Neuron (in vitro differentiated cells): ENCODE measurements around the gene FANCL.
"Not testable (repeated sequence)": the region's sequence is repeated elsewhere in the genome, so short reads cannot be mapped to it uniquely, and the experiment has no call there.

Experiments used
- H2AFZ ChIP-seq: one replicate; pipeline ENCODE4 v1.6.1; 2013; ENCODE audit warnings: low read depth, mild to moderate bottlenecking, inconsistent platforms, low read length, moderate library complexity
- H3K27me3 ChIP-seq: one replicate; pipeline ENCODE4 v1.6.1; 2013; ENCODE audit warnings: low read length; ENCODE audit not compliant: insufficient read depth
- H3K36me3 ChIP-seq: one replicate; pipeline ENCODE4 v1.6.1; 2013; ENCODE audit warnings: low read length; ENCODE audit not compliant: insufficient read depth
- H3K4me1 ChIP-seq: one replicate; pipeline ENCODE4 v1.6.1; 2013; ENCODE audit warnings: low read length; ENCODE audit not compliant: insufficient read depth
- H3K4me3 ChIP-seq: 2 replicates; pipeline ENCODE4 v1.5.1; 2013; ENCODE audit warnings: mild to moderate bottlenecking, low read length, moderate library complexity
- H3K9me3 ChIP-seq: one replicate; pipeline ENCODE4 v1.6.1; 2013; ENCODE audit warnings: low read length

Gene FANCL

GRCh38 chr2:58235984-58236383, 5.1 kb downstream of the FANCL start:
- Histone ChIP-seq H3K9me3 (no peaks in the 10 kb centered on the region), H3K4me3 (no peak overlapping the region), H2AFZ (no peak overlapping the region)

GRCh38 chr2:58235170-58235569, 6.0 kb downstream of the FANCL start:
- H3K4me1 ChIP-seq, result peaks cover 16% of the 10 kb centered on the region

More at GRCh38 chr2:58235984-58236383, 5.1 kb downstream of the FANCL start:
- Histone ChIP-seq H3K36me3 (no peaks in the 10 kb centered on the region), H3K27me3 (no peaks in the 10 kb centered on the region), H3K4me1 (peaks cover 18% of the 10 kb centered on the region)

GRCh38 chr2:58228299-58228698, 12.8 kb downstream of the FANCL start:
- Histone ChIP-seq H2AFZ (no peak overlapping the region), H3K36me3 (peaks cover 20% of the 10 kb centered on the region), H3K27me3 (no peaks in the 10 kb centered on the region), H3K4me3 (no peak overlapping the region), H3K4me1 (no peaks in the 10 kb centered on the region), H3K9me3 (no peaks in the 10 kb centered on the region)

More at GRCh38 chr2:58235170-58235569, 6.0 kb downstream of the FANCL start:
- no peak overlapping the region for H2AFZ ChIP-seq
- H3K36me3 ChIP-seq, result no peaks in the 10 kb centered on the region
- H3K27me3 ChIP-seq, result no peaks in the 10 kb centered on the region
- no peak overlapping the region for H3K4me3 ChIP-seq
- no peaks in the 10 kb centered on the region for H3K9me3 ChIP-seq

- Histone ChIP-seq H3K4me3 (no peak overlapping the region), H3K9me3 (no peaks in the 10 kb centered on the region), H2AFZ (no peak overlapping the region), H3K27me3 (no peaks in the 10 kb centered on the region), H3K36me3 (peaks cover 20% of the 10 kb centered on the region), H3K4me1 (no peaks in the 10 kb centered on the region)
These were observed 13.8 kb downstream of the FANCL start for GRCh38 chr2:58227171-58227917.

- Histone ChIP-seq H3K4me3 (no peak overlapping the region), H2AFZ (no peak overlapping the region), H3K27me3 (no peaks in the 10 kb centered on the region), H3K9me3 (no peaks in the 10 kb centered on the region), H3K36me3 (peaks cover 33% of the 10 kb centered on the region), H3K4me1 (no peaks in the 10 kb centered on the region)
These were observed 19.2 kb downstream of the FANCL start for GRCh38 chr2:58221909-58222308.

GRCh38 chr2:58215429-58215828, 25.7 kb downstream of the FANCL start:
- H3K9me3 ChIP-seq, result peaks cover 11% of the 10 kb centered on the region
- no peak overlapping the region for H2AFZ ChIP-seq
- H3K4me3 ChIP-seq, result no peak overlapping the region
- H3K4me1 ChIP-seq, result no peaks in the 10 kb centered on the region
- H3K27me3 ChIP-seq, result no peaks in the 10 kb centered on the region
- H3K36me3 ChIP-seq, result peaks cover 37% of the 10 kb centered on the region

- H3K4me3 ChIP-seq, H3K27me3 ChIP-seq, H2AFZ ChIP-seq, H3K4me1 ChIP-seq: not testable (repeated sequence)
- peaks cover 15% of the 10 kb centered on the region for H3K9me3 ChIP-seq
- peaks cover 34% of the 10 kb centered on the region for H3K36me3 ChIP-seq
These were observed 30.1 kb downstream of the FANCL start for GRCh38 chr2:58210951-58211568.

GRCh38 chr2:58207189-58207588, 33.9 kb downstream of the FANCL start:
- Histone ChIP-seq H3K4me3 (no peak overlapping the region), H3K9me3 (peaks cover 11% of the 10 kb centered on the region), H3K36me3 (peaks cover 21% of the 10 kb centered on the region), H3K27me3 (no peaks in the 10 kb centered on the region), H3K4me1 (no peaks in the 10 kb centered on the region), H2AFZ (no peak overlapping the region)

GRCh38 chr2:58206785-58207184, 34.3 kb downstream of the FANCL start:
- no peak overlapping the region for H3K4me3 ChIP-seq
- no peaks in the 10 kb centered on the region for H3K27me3 ChIP-seq
- H3K9me3 ChIP-seq, result peaks cover 11% of the 10 kb centered on the region
- peaks cover 18% of the 10 kb centered on the region for H3K36me3 ChIP-seq
- H3K4me1 ChIP-seq, result no peaks in the 10 kb centered on the region
- H2AFZ ChIP-seq, result no peak overlapping the region

- Histone ChIP-seq H3K4me3 (no peak overlapping the region), H3K27me3 (no peaks in the 10 kb centered on the region), H3K9me3 (no peaks in the 10 kb centered on the region), H3K4me1 (no peaks in the 10 kb centered on the region), H3K36me3 (peaks cover 16% of the 10 kb centered on the region), H2AFZ (no peak overlapping the region)
These were observed 36.7 kb downstream of the FANCL start for GRCh38 chr2:58204195-58204959.

GRCh38 chr2:58203018-58203417, 38.1 kb downstream of the FANCL start:
- peaks cover 14% of the 10 kb centered on the region for H3K36me3 ChIP-seq

GRCh38 chr2:58202404-58202803, 38.7 kb downstream of the FANCL start:
- Histone ChIP-seq H2AFZ (no peak overlapping the region), H3K4me3 (no peak overlapping the region), H3K36me3 (peaks cover 14% of the 10 kb centered on the region), H3K4me1 (no peaks in the 10 kb centered on the region), H3K9me3 (no peaks in the 10 kb centered on the region), H3K27me3 (no peaks in the 10 kb centered on the region)

More at GRCh38 chr2:58203018-58203417, 38.1 kb downstream of the FANCL start:
- no peaks in the 10 kb centered on the region for H3K27me3 ChIP-seq
- H3K4me1 ChIP-seq, result no peaks in the 10 kb centered on the region
- H3K4me3 ChIP-seq, result no peak overlapping the region
- H3K9me3 ChIP-seq, result no peaks in the 10 kb centered on the region
- H2AFZ ChIP-seq, result no peak overlapping the region

- H3K36me3 ChIP-seq, result peaks cover 19% of the 10 kb centered on the region
- no peak overlapping the region for H3K4me3 ChIP-seq
- no peaks in the 10 kb centered on the region for H3K4me1 ChIP-seq
- no peak overlapping the region for H2AFZ ChIP-seq
- no peaks in the 10 kb centered on the region for H3K9me3 ChIP-seq
- no peaks in the 10 kb centered on the region for H3K27me3 ChIP-seq
These were observed 43.2 kb downstream of the FANCL start for GRCh38 chr2:58197894-58198293.
